HG03196 (cell line): ENCODE results near the gene CAPN7.
"Not testable (repeated sequence)": the region's sequence is repeated elsewhere in the genome, so short reads cannot be mapped to it uniquely, and the experiment has no call there.

Experiments
- ATAC-seq: cut with Tn5 transposase; IDR thresholded peaks from one replicate; pipeline ENCODE4 v1.9.1; 2021; ENCODE audit not compliant: unreplicated experiment

The CAPN7 gene

GRCh38 chr3:15205934-15206661, at the start of gene CAPN7:
TSS of gene CAPN7 (plus strand) at chr3:15206246. CDS start at chr3:15206496, 250 bp downstream.
- ATAC-seq = peak; percentile 89

- no peak for ATAC-seq
Measured at GRCh38 chr3:15157441-15157840, 48.6 kb upstream of the CAPN7 start.

GRCh38 chr3:15159501-15160136, 46.4 kb upstream of the CAPN7 start:
- ATAC-seq = no peak

- ATAC-seq = no peak
Measured at GRCh38 chr3:15160662-15161061, 45.4 kb upstream of the CAPN7 start.

GRCh38 chr3:15161133-15161532, 44.9 kb upstream of the CAPN7 start:
- ATAC-seq = no peak

GRCh38 chr3:15163656-15164055, 42.4 kb upstream of the CAPN7 start:
- not testable (repeated sequence) for ATAC-seq

- ATAC-seq = no peak
Measured at GRCh38 chr3:15164340-15164739, 41.7 kb upstream of the CAPN7 start.

- ATAC-seq = no peak
Measured at GRCh38 chr3:15165061-15165460, 41.0 kb upstream of the CAPN7 start.

GRCh38 chr3:15166391-15166790, 39.7 kb upstream of the CAPN7 start:
- not testable (repeated sequence) for ATAC-seq

- ATAC-seq = peak; percentile 58
Measured at GRCh38 chr3:15171096-15171495, 35.0 kb upstream of the CAPN7 start.

- no peak for ATAC-seq
Measured at GRCh38 chr3:15172806-15173205, 33.2 kb upstream of the CAPN7 start.

GRCh38 chr3:15174953-15175352, 31.1 kb upstream of the CAPN7 start:
- ATAC-seq = no peak

- no peak for ATAC-seq
Measured at GRCh38 chr3:15175605-15176004, 30.4 kb upstream of the CAPN7 start.

GRCh38 chr3:15180042-15180611, 25.9 kb upstream of the CAPN7 start:
- no peak for ATAC-seq

- ATAC-seq = no peak
Measured at GRCh38 chr3:15181511-15181910, 24.5 kb upstream of the CAPN7 start.

- ATAC-seq = no peak
Measured at GRCh38 chr3:15181963-15182362, 24.1 kb upstream of the CAPN7 start.

GRCh38 chr3:15183011-15183410, 23.0 kb upstream of the CAPN7 start:
- no peak for ATAC-seq

- no peak for ATAC-seq
Measured at GRCh38 chr3:15185404-15185803, 20.6 kb upstream of the CAPN7 start.

GRCh38 chr3:15186101-15186476, 20.0 kb upstream of the CAPN7 start:
- no peak for ATAC-seq

GRCh38 chr3:15186477-15187164, 19.4 kb upstream of the CAPN7 start:
- ATAC-seq = not testable (repeated sequence)

- ATAC-seq = no peak
Measured at GRCh38 chr3:15197340-15198029, 8.6 kb upstream of the CAPN7 start.
